H1 (cell line): ENCODE measurements around the gene MOK. TPM values are rescaled to one million over a fixed set of nuclear protein-coding genes. Genes with fewer than 3 reads are reported as not detected.

ENCODE experiments used
- CTCF ChIA-PET: fragments of 300-600 bp; sonication (Branson Sonifier 250); formaldehyde crosslinking; loops from one replicate; lab custom pipeline; 2021; ENCODE audit not compliant: partially characterized antibody; lab: Charles Lee
- POLR2A ChIA-PET: fragments of 300-600 bp; sonication (Branson Sonifier 250); formaldehyde crosslinking; loops from one replicate; lab custom pipeline; 2021; ENCODE audit warnings: inconsistent platforms; ENCODE audit not compliant: partially characterized antibody; lab: Charles Lee
- DNase-seq, 2 experiments: peaks; one replicate each; pipeline versions ENCODE4 v3.0.0 to v3.0.0-alpha.2; 2010 to 2022; ENCODE audit warnings: low spot score in 2 of 2, low read depth in 1 of 2, mixed read lengths in 1 of 2
- FAIRE-seq: peaks from 2 replicates; lab custom pipeline; 2011; peaks lifted over from hg19 to GRCh38; lab: Jason Lieb, UNC
- H2AFZ ChIP-seq: 2 replicates; pipeline ENCODE4 v1.8.1; 2012; ENCODE audit warnings: low read length, inconsistent platforms
- H2AK5ac ChIP-seq: 2 replicates; pipeline ENCODE4 v1.6.1; 2013; ENCODE audit warnings: low read depth, low read length
- H2BK120ac ChIP-seq: replicated peaks from 2 replicates; pipeline ENCODE3; 2013; ENCODE audit warnings: low read depth, low read length, inconsistent platforms
- H2BK12ac ChIP-seq: 2 replicates; pipeline ENCODE4 v1.6.1; 2013; ENCODE audit warnings: low read depth, low read length
- H2BK15ac ChIP-seq: 2 replicates; pipeline ENCODE4 v1.6.1; 2013; ENCODE audit warnings: low read length
- H2BK20ac ChIP-seq: 2 replicates; pipeline ENCODE4 v1.6.1; 2013; ENCODE audit warnings: low read length
- H2BK5ac ChIP-seq: 2 replicates; pipeline ENCODE4 v1.6.1; 2013; ENCODE audit warnings: low read depth, low read length
- H3K14ac ChIP-seq: 2 replicates; pipeline ENCODE4 v1.6.1; 2013; ENCODE audit warnings: inconsistent platforms; ENCODE audit not compliant: insufficient read length
- H3K18ac ChIP-seq: 2 replicates; pipeline ENCODE4 v1.6.1; 2013; ENCODE audit warnings: low read length; ENCODE audit errors: extremely low read depth
- H3K23ac ChIP-seq: 2 replicates; pipeline ENCODE4 v1.6.1; 2013; ENCODE audit warnings: inconsistent platforms; ENCODE audit not compliant: insufficient read length
- H3K23me2 ChIP-seq: 2 replicates; pipeline ENCODE4 v1.6.1; 2013; ENCODE audit warnings: low read depth, low read length
- H3K27ac ChIP-seq: 2 replicates; pipeline ENCODE4 v1.6.1; 2011; ENCODE audit warnings: low read depth, low read length, inconsistent platforms
- H3K27me3 ChIP-seq, 4 experiments: replicated peaks in 1 of 4; 1 replicate in 1 of 4; 2 replicates in 3 of 4; pipeline versions ENCODE4 v1.6.1 to v1.8.1; 2011 to 2013; ENCODE audit warnings: low read length in 3 of 4, mild to moderate bottlenecking in 3 of 4, inconsistent platforms in 2 of 4, mixed read lengths in 2 of 4, moderate library complexity in 1 of 4; ENCODE audit not compliant: control insufficient read depth in 3 of 4, insufficient read depth in 3 of 4; ENCODE audit errors: extremely low read depth in 1 of 4
- H3K36me3 ChIP-seq, 4 experiments: 2 replicates each; pipeline versions ENCODE4 v1.6.1 to v1.8.1; 2011 to 2013; ENCODE audit warnings: mild to moderate bottlenecking in 4 of 4, low read length in 3 of 4, moderate library complexity in 2 of 4, control low read depth in 1 of 4, inconsistent platforms in 1 of 4; ENCODE audit not compliant: insufficient read depth in 4 of 4, control insufficient read depth in 2 of 4
- H3K4ac ChIP-seq: replicated peaks from 2 replicates; pipeline ENCODE3; 2013; ENCODE audit warnings: low read length, low read depth, mixed read lengths, inconsistent platforms; ENCODE audit not compliant: insufficient read length
- H3K4me1 ChIP-seq, 4 experiments: replicated peaks in 1 of 4; 1 replicate in 1 of 4; 2 replicates in 3 of 4; pipeline versions ENCODE4 v1.6.1 to v1.8.1; 2011 to 2013; ENCODE audit warnings: low read length in 3 of 4, inconsistent platforms in 2 of 4, mixed read lengths in 1 of 4; ENCODE audit not compliant: insufficient read depth in 4 of 4, control insufficient read depth in 3 of 4
- H3K4me2 ChIP-seq, 2 experiments: 2 replicates each; pipeline versions ENCODE4 v1.6.1 to v1.8.1; 2011 to 2013; ENCODE audit warnings: low read depth in 2 of 2, low read length in 2 of 2, control low read depth in 1 of 2, inconsistent platforms in 1 of 2, mild to moderate bottlenecking in 1 of 2; ENCODE audit not compliant: insufficient read depth in 1 of 2
- H3K4me3 ChIP-seq, 4 experiments: fragments of 200-600, 300-600 bp in 1 of 4; sonication (generic), shearing (Covaris generic), sonication (Bioruptor Twin) in 1 of 4; 2 replicates each; pipeline versions ENCODE4 v1.5.1 to v1.8.1; 2011 to 2016; ENCODE audit warnings: low read length in 4 of 4, low read depth in 3 of 4, control low read depth in 2 of 4, inconsistent platforms in 2 of 4, mild to moderate bottlenecking in 2 of 4, mixed read lengths in 1 of 4, moderate library complexity in 1 of 4; ENCODE audit not compliant: insufficient read depth in 2 of 4; ENCODE audit errors: extremely low read depth in 1 of 4
- H3K56ac ChIP-seq: replicated peaks from 2 replicates; pipeline ENCODE3; 2013; ENCODE audit warnings: low read depth, mild to moderate bottlenecking, mixed read lengths, low read length, inconsistent platforms; ENCODE audit not compliant: insufficient read length
- H3K79me1 ChIP-seq: 2 replicates; pipeline ENCODE4 v1.6.1; 2013; ENCODE audit warnings: low read depth, low read length, control low read depth
- H3K79me2 ChIP-seq, 2 experiments: 2 replicates each; pipeline versions ENCODE4 v1.6.1 to v1.8.1; 2012 to 2013; ENCODE audit warnings: low read length in 2 of 2, mild to moderate bottlenecking in 2 of 2, inconsistent platforms in 1 of 2; ENCODE audit not compliant: insufficient read depth in 2 of 2, control insufficient read depth in 1 of 2
- H3K9ac ChIP-seq, 4 experiments: replicated peaks in 1 of 4; 1 replicate in 1 of 4; 2 replicates in 3 of 4; pipeline versions ENCODE4 v1.6.1 to v1.8.1; 2011 to 2013; ENCODE audit warnings: low read depth in 3 of 4, low read length in 3 of 4, control low read depth in 2 of 4, mild to moderate bottlenecking in 2 of 4, moderate library complexity in 2 of 4, inconsistent platforms in 1 of 4; ENCODE audit errors: extremely low read depth in 1 of 4
- H3K9me3 ChIP-seq, 2 experiments: 2 replicates each; pipeline versions ENCODE4 v1.6.1 to v1.8.1; 2012 to 2013; ENCODE audit warnings: mild to moderate bottlenecking in 2 of 2, moderate library complexity in 2 of 2, control low read depth in 1 of 2, inconsistent platforms in 1 of 2, low read depth in 1 of 2, low read length in 1 of 2, mixed read lengths in 1 of 2; ENCODE audit not compliant: insufficient read depth in 2 of 2
- H4K20me1 ChIP-seq, 2 experiments: replicated peaks in 1 of 2; 2 replicates each; pipeline versions ENCODE3 to v1.8.1; 2011 to 2013; ENCODE audit warnings: inconsistent platforms in 2 of 2, low read length in 2 of 2, mild to moderate bottlenecking in 1 of 2; ENCODE audit not compliant: insufficient read depth in 2 of 2, control insufficient read depth in 1 of 2
- H4K5ac ChIP-seq: 2 replicates; pipeline ENCODE4 v1.6.1; 2013; ENCODE audit warnings: low read length, low read depth, mixed read lengths, inconsistent platforms; ENCODE audit not compliant: insufficient read length
- H4K8ac ChIP-seq: 2 replicates; pipeline ENCODE4 v1.8.0; 2013; ENCODE audit warnings: mild to moderate bottlenecking, moderate library complexity, low read length, inconsistent platforms; ENCODE audit not compliant: insufficient read depth; ENCODE audit errors: extremely low read depth
- H4K91ac ChIP-seq: replicated peaks from 2 replicates; pipeline ENCODE3; 2013; ENCODE audit warnings: low read length, mixed read lengths, inconsistent platforms; ENCODE audit not compliant: insufficient read length
- BRCA1 ChIP-seq: IDR thresholded peaks from 2 replicates; pipeline ENCODE4 v1.6.1; 2012; ENCODE audit warnings: low read depth, low read length, improper control_type of control experiment
- CHD2 ChIP-seq: IDR thresholded peaks from 2 replicates; pipeline ENCODE4 v1.6.1; 2012; ENCODE audit warnings: low read length, improper control_type of control experiment
- CREB1 ChIP-seq: IDR thresholded peaks from 2 replicates; pipeline ENCODE4 v1.6.1; 2012; ENCODE audit warnings: inconsistent platforms
- EZH2 ChIP-seq: fragments of 200-600 bp; sonication (generic); IDR thresholded peaks from 2 replicates; pipeline ENCODE4 v1.7.1; 2012; ENCODE audit warnings: low read depth, mild to moderate bottlenecking, moderate library complexity, low read length, inconsistent platforms; ENCODE audit not compliant: severe bottlenecking
- GABPA ChIP-seq: IDR thresholded peaks from 2 replicates; pipeline ENCODE4 v1.6.1; 2011; ENCODE audit warnings: mild to moderate bottlenecking, low read length, moderate library complexity, borderline replicate concordance; ENCODE audit not compliant: insufficient read depth
- JUN ChIP-seq: IDR thresholded peaks from 2 replicates; pipeline ENCODE4 v1.6.1; 2011; ENCODE audit warnings: low read depth, mild to moderate bottlenecking, improper control_type of control experiment, low read length
- SIN3A ChIP-seq, 2 experiments: IDR thresholded peaks in 1 of 2; conservative IDR thresholded peaks in 1 of 2; 2 replicates each; pipeline ENCODE4 v1.6.1; 2011 to 2012; ENCODE audit warnings: low read length in 2 of 2, improper control_type of control experiment in 1 of 2, low read depth in 1 of 2, mild to moderate bottlenecking in 1 of 2
- SRF ChIP-seq: IDR thresholded peaks from 2 replicates; pipeline ENCODE4 v1.6.1; 2011; ENCODE audit warnings: mild to moderate bottlenecking, low read depth, low read length, moderate library complexity
- TEAD4 ChIP-seq: IDR thresholded peaks from 2 replicates; pipeline ENCODE4 v1.6.1; 2012; ENCODE audit warnings: low read depth, low read length, inconsistent platforms, mixed read lengths
- YY1 ChIP-seq: IDR thresholded peaks from 2 replicates; pipeline ENCODE4 v1.6.1; 2011; ENCODE audit warnings: low read depth, mild to moderate bottlenecking, low read length
- WGBS, 2 experiments: shearing (Covaris generic) in 1 of 2; methylation state at CpG; one replicate each; pipeline versions ENCODE4 v1.1.6 to v1.1.7; 2013 to 2015; ENCODE audit warnings: low lambda C conversion rate in 2 of 2, mixed read lengths in 2 of 2, inconsistent platforms in 1 of 2, low coverage in 1 of 2, missing lambda C conversion rate in 1 of 2; ENCODE audit not compliant: insufficient replicate concordance in 2 of 2, insufficient coverage in 1 of 2, insufficient read length in 1 of 2; ENCODE audit errors: extremely low coverage in 1 of 2, missing lambda C conversion rate in 1 of 2; 5-methylcytosine and 5-hydroxymethylcytosine counted together
- polyA plus RNA-seq, 7 experiments: library from polyadenylated mRNA; depleted of rRNA in 3 of 7; stranded (reverse) in 5 of 7; unstranded in 2 of 7; fragments of >200 nt in 5 of 7; fragments of 200-250 nt in 2 of 7; gene quantifications; 1 replicate in 5 of 7; 2 replicates in 1 of 7; 4 replicates in 1 of 7; pipeline versions ENCODE4 v1.2.1 to v1.2.3, GENCODE V29; 2011 to 2013; ENCODE audit warnings: missing spikeins in 2 of 7, mixed read lengths in 2 of 7
- total RNA-seq: library from RNA; stranded (reverse); fragmentation: NEBNext Ultra II Directional; extraction: Animal tissue kit (Norgen Biotek cat#: 25700); gene quantifications from 2 replicates; pipeline ENCODE4 v1.2.1, GENCODE V29; 2021

Gene MOK
- total and polyA plus RNA-seq, 2 of the 8 experiments (the other 6 are each of a cell fraction or from before 2014, with no cell fraction given): 2.1 to 2.5 TPM

- H2BK120ac ChIP-seq: no peak overlapping the region
- no peak overlapping the region for H3K27ac ChIP-seq
- no peak overlapping the region for H2BK5ac ChIP-seq
- H3K4ac ChIP-seq: no peak overlapping the region
- 82% methylated on average over 3 of the region's 3 CpGs; no CpG with 5 or more reads in 1 of the 2 experiments for WGBS, 2 experiments
- no peak overlapping the region for H3K56ac ChIP-seq
- H3K4me2 ChIP-seq: no peak overlapping the region
- FAIRE-seq (no peak), DNase-seq (no peak)
- no peaks in the 10 kb centered on the region for H3K27me3 ChIP-seq
- H3K23ac ChIP-seq: no peak overlapping the region
- no peak overlapping the region for H3K14ac ChIP-seq
- no peak overlapping the region for H2BK15ac ChIP-seq
- no peak overlapping the region for H4K5ac ChIP-seq
- no peaks in the 10 kb centered on the region for H4K20me1 ChIP-seq
- no peak overlapping the region for H3K4me3 ChIP-seq
- H3K9me3 ChIP-seq: peaks cover 3 to 4% of the 10 kb centered on the region in 2 experiments; a peak in 1 of 4 replicates
- ChIA-PET POLR2A (no interaction called here), CTCF (interaction anchor here (1.6 to 1.7 kb wide), 3 partner anchors 24 to 83 kb away, joined by 5 to 6 read pairs (median 5); no protein-coding TSS in a partner anchor)
- H3K36me3 ChIP-seq: no peaks in the 10 kb centered on the region
- H2AFZ ChIP-seq: no peak overlapping the region
- 0 out of 2 replicates have a peak, but pooled peaks cover 2% of the 10 kb centered on the region for H3K23me2 ChIP-seq
- H3K9ac ChIP-seq: no peak overlapping the region
- no peak overlapping the region for H3K18ac ChIP-seq
- H2AK5ac ChIP-seq: no peak overlapping the region
- no peak overlapping the region for H4K8ac ChIP-seq
- no peak overlapping the region for H4K91ac ChIP-seq
- H3K4me1 ChIP-seq: peaks cover 0 to 6% (median 2%) of the 10 kb centered on the region in 4 experiments; a peak in 4 of 7 replicates
- no peak overlapping the region for H2BK20ac ChIP-seq
- no peaks in the 10 kb centered on the region for H3K79me1 ChIP-seq
- H3K79me2 ChIP-seq: no peaks in the 10 kb centered on the region
- no peak overlapping the region for H2BK12ac ChIP-seq
- TF ChIP-seq BRCA1 (no peak), CHD2 (no peak), JUN (no peak), GABPA (no peak), TEAD4 (no peak), EZH2 (no peak), SRF (no peak), CREB1 (no peak), YY1 (no peak), SIN3A (conservative IDR thresholded peaks at IDR 0.05 in 1 of 2, IDR thresholded peaks at IDR 0.05 in 1 of 2; ENCODE audit: low read depth in 1 of 2, low read length in 2 of 2) (no peak)
These were observed 66.2 kb downstream of the MOK start for GRCh38 chr14:102238766-102239165.
